GM15510 (cell line): ENCODE results near the gene PROSER3.
A peak's percentile ranks its signal among the peaks of the same experiment; 100 is the strongest.

Experiments
- POLR2A ChIP-seq: IDR thresholded peaks from 3 replicates; pipeline ENCODE4 v1.6.1; 2011; ENCODE audit warnings: borderline replicate concordance; ENCODE audit not compliant: insufficient read length; ENCODE audit errors: extremely low read depth

Gene PROSER3

GRCh38 chr19:35740423-35741202 is 17.4 kb upstream of the PROSER3 start:
- TF ChIP-seq POLR2A, result peak; percentile 73

GRCh38 chr19:35741203-35741515 is 16.8 kb upstream of the PROSER3 start:
- no peak for TF ChIP-seq POLR2A

- peak; percentile 51 for TF ChIP-seq POLR2A
These were observed 15.8 kb upstream of the PROSER3 start, which contains the start of gene IGFLR1 for GRCh38 chr19:35742121-35742724. Gene IGFLR1, minus strand, starts transcription at chr19:35742452. Its CDS starts 1,272 bp downstream, at chr19:35741180.

GRCh38 chr19:35743640-35744429 is 14.1 kb upstream of the PROSER3 start:
- no peak for TF ChIP-seq POLR2A

- TF ChIP-seq POLR2A, result peak; percentile 84
These were observed 13.3 kb upstream of the PROSER3 start for GRCh38 chr19:35744430-35745327.

GRCh38 chr19:35745328-35746086 is 12.5 kb upstream of the PROSER3 start, which contains the start of the genes PSENEN and U2AF1L4:
Gene PSENEN, plus strand, starts transcription at chr19:35745651. Its CDS starts 280 bp downstream, at chr19:35745931.
Gene U2AF1L4, minus strand, starts transcription at chr19:35745418. Its CDS starts 27 bp downstream, at chr19:35745391.
- no peak for TF ChIP-seq POLR2A

- TF ChIP-seq POLR2A, result no peak
These were observed 11.9 kb upstream of the PROSER3 start for GRCh38 chr19:35746087-35746462.

- no peak for TF ChIP-seq POLR2A
These were observed 11.4 kb upstream of the PROSER3 start for GRCh38 chr19:35746531-35746930.

GRCh38 chr19:35748106-35749020 is 9.6 kb upstream of the PROSER3 start, which contains the start of gene LIN37:
Gene LIN37, plus strand, starts transcription at chr19:35748576. Its CDS starts 149 bp downstream, at chr19:35748725.
- peak; percentile 66 for TF ChIP-seq POLR2A

- no peak for TF ChIP-seq POLR2A
These were observed 7.8 kb upstream of the PROSER3 start for GRCh38 chr19:35750167-35750566.

GRCh38 chr19:35751839-35752745 is 5.9 kb upstream of the PROSER3 start:
- no peak for TF ChIP-seq POLR2A
